SK-N-SH (cell line): ENCODE measurements around the gene SERPINA3. TPM values are rescaled to one million over a fixed set of nuclear protein-coding genes. Genes with fewer than 3 reads are reported as not detected.

ENCODE experiments used
- CTCF ChIA-PET: fragments of 300-600, 350-600 bp; formaldehyde crosslinking; extraction: SDS; loops from one replicate; lab custom pipeline; 2021; lab: Yijun Ruan, JAX
- POLR2A ChIA-PET: fragments of 350-600 bp; sonication (Branson Sonifier 250); formaldehyde crosslinking; extraction: SDS; loops from one replicate; lab custom pipeline; 2020; ENCODE audit warnings: antibody characterized with exemption, inconsistent platforms; lab: Yijun Ruan, JAX
- DNase-seq: peaks from one replicate; pipeline ENCODE4 v3.0.0; 2012
- H2AFZ ChIP-seq: fragments of 200-600 bp; sonication (generic); 2 replicates; pipeline ENCODE4 v1.8.1; 2016; ENCODE audit warnings: antibody characterized with exemption, mild to moderate bottlenecking, low read depth
- H3F3A ChIP-seq: fragments of 200-600 bp; sonication (generic); replicated peaks from 2 replicates; pipeline ENCODE3; 2016; ENCODE audit warnings: antibody characterized with exemption, mild to moderate bottlenecking; ENCODE audit not compliant: insufficient read depth
- H3K27ac ChIP-seq, 2 experiments: fragments of 200-500 bp in 1 of 2; fragments of 200-600 bp in 1 of 2; sonication (Bioruptor generic) in 1 of 2; sonication (generic), shearing (Covaris generic) in 1 of 2; 2 replicates each; pipeline versions ENCODE4 v1.5.1 to v1.6.1; 2014 to 2016; ENCODE audit warnings: low read depth in 2 of 2, inconsistent platforms in 1 of 2, low read length in 1 of 2, mild to moderate bottlenecking in 1 of 2, mixed read lengths in 1 of 2
- H3K27me3 ChIP-seq: fragments of 200-600 bp; sonication (generic), shearing (Covaris generic); 2 replicates; pipeline ENCODE4 v1.6.1; 2016; ENCODE audit warnings: mixed run types; ENCODE audit not compliant: insufficient read depth
- H3K36me3 ChIP-seq, 2 experiments: fragments of 200-500 bp in 1 of 2; fragments of 200-600 bp in 1 of 2; sonication (Bioruptor generic) in 1 of 2; sonication (generic) in 1 of 2; replicated peaks in 1 of 2; 2 replicates each; pipeline versions ENCODE3 to v1.5.1; 2014 to 2016; ENCODE audit warnings: low read length in 1 of 2, mild to moderate bottlenecking in 1 of 2; ENCODE audit not compliant: insufficient read depth in 2 of 2, control insufficient read depth in 1 of 2
- H3K4me1 ChIP-seq, 2 experiments: fragments of 200-500 bp in 1 of 2; fragments of 200-600 bp in 1 of 2; sonication (Bioruptor generic) in 1 of 2; sonication (generic), shearing (Covaris generic) in 1 of 2; 2 replicates each; pipeline versions ENCODE4 v1.5.1 to v1.6.1; 2014 to 2016; ENCODE audit warnings: low read depth in 1 of 2, low read length in 1 of 2, mixed run types in 1 of 2; ENCODE audit not compliant: insufficient read depth in 2 of 2, control insufficient read depth in 1 of 2
- H3K4me2 ChIP-seq: fragments of 200-600 bp; sonication (generic), shearing (Covaris generic); 2 replicates; pipeline ENCODE4 v1.6.1; 2017; ENCODE audit warnings: mixed run types
- H3K4me3 ChIP-seq, 2 experiments: fragments of 200-500 bp in 1 of 2; fragments of 200-600 bp in 1 of 2; sonication (Bioruptor generic) in 1 of 2; sonication (generic), shearing (Covaris generic) in 1 of 2; 2 replicates each; pipeline versions ENCODE4 v1.5.1 to v1.8.1; 2014 to 2016; ENCODE audit warnings: low read depth in 2 of 2, inconsistent platforms in 1 of 2, low read length in 1 of 2, mild to moderate bottlenecking in 1 of 2, mixed read lengths in 1 of 2, moderate library complexity in 1 of 2
- H3K79me2 ChIP-seq: fragments of 200-600 bp; sonication (generic); 2 replicates; pipeline ENCODE4 v1.8.1; 2017; ENCODE audit warnings: mild to moderate bottlenecking; ENCODE audit not compliant: insufficient read depth
- H3K9ac ChIP-seq: fragments of 200-600 bp; sonication (generic); 2 replicates; pipeline ENCODE4 v1.6.1; 2017; ENCODE audit warnings: mixed run types
- H3K9me2 ChIP-seq: fragments of 200-600 bp; sonication (generic); 2 replicates; pipeline ENCODE4 v1.6.1; 2017; ENCODE audit warnings: mixed run types
- H3K9me3 ChIP-seq: fragments of 200-600 bp; sonication (generic); 2 replicates; pipeline ENCODE4 v1.6.1; 2017; ENCODE audit warnings: mixed run types, mild to moderate bottlenecking, moderate library complexity
- H4K20me1 ChIP-seq: fragments of 200-600 bp; sonication (generic); 2 replicates; pipeline ENCODE4 v1.6.1; 2017; ENCODE audit warnings: mild to moderate bottlenecking, mixed run types; ENCODE audit not compliant: insufficient read depth
- EP300 ChIP-seq, 2 experiments: IDR thresholded peaks; 2 replicates each; pipeline versions ENCODE4 v1.4.0 to v1.6.1; 2012; ENCODE audit warnings: borderline replicate concordance in 1 of 2, low read depth in 1 of 2, low read length in 1 of 2
- EZH2phosphoT487 ChIP-seq: fragments of 200-600 bp; sonication (generic); IDR thresholded peaks from 2 replicates; pipeline ENCODE4 v1.6.1; 2017; ENCODE audit warnings: low read depth, mixed run types, mild to moderate bottlenecking, antibody characterized with exemption, moderate library complexity, borderline replicate concordance
- FOXJ3 ChIP-seq: sonication (generic); formaldehyde crosslinking; IDR thresholded peaks from 2 replicates; pipeline ENCODE4 v1.5.1; 2020; ENCODE audit warnings: mild to moderate bottlenecking, missing genetic modification reagents
- MXI1 ChIP-seq: IDR thresholded peaks from 2 replicates; pipeline ENCODE4 v1.6.1; 2012; ENCODE audit warnings: mild to moderate bottlenecking, low read depth, low read length, improper control_type of control experiment
- RCOR1 ChIP-seq: fragments of 150-350 bp; IDR thresholded peaks from 2 replicates; pipeline ENCODE4 v1.6.1; 2017; ENCODE audit warnings: antibody characterized with exemption, low read length
- YY1 ChIP-seq: IDR thresholded peaks from 2 replicates; pipeline ENCODE4 v1.4.0; 2012; ENCODE audit warnings: low read depth, mild to moderate bottlenecking
- WGBS: methylation state at CpG from one replicate; pipeline ENCODE4 v1.1.6; 2017; ENCODE audit warnings: low lambda C conversion rate; 5-methylcytosine and 5-hydroxymethylcytosine counted together
- polyA plus RNA-seq, 3 experiments: library from polyadenylated mRNA; depleted of rRNA; stranded (reverse); fragments of >200 nt; gene quantifications; 2 replicates each; pipeline ENCODE4 v1.2.3, GENCODE V29; 2012
- TF ChIP-seq, protein P1 (sequence below): IDR thresholded peaks from 2 replicates; pipeline ENCODE4 v1.6.1; 2012; ENCODE audit warnings: mild to moderate bottlenecking, low read depth, low read length, moderate library complexity
- TF ChIP-seq, protein P2 (sequence below): IDR thresholded peaks from 2 replicates; pipeline ENCODE4 v1.4.0; 2012; ENCODE audit warnings: low read depth, borderline replicate concordance
- TF ChIP-seq, protein P3 (sequence below): fragments of 200-600 bp; sonication (generic); IDR thresholded peaks from 2 replicates; pipeline ENCODE4 v1.6.1; 2017; ENCODE audit warnings: antibody characterized with exemption, mild to moderate bottlenecking, moderate library complexity

SERPINA3 gene
- polyA plus RNA-seq, 1 of the 3 experiments (the other 2 are of a cell fraction), result 0.25 TPM

DNA sequence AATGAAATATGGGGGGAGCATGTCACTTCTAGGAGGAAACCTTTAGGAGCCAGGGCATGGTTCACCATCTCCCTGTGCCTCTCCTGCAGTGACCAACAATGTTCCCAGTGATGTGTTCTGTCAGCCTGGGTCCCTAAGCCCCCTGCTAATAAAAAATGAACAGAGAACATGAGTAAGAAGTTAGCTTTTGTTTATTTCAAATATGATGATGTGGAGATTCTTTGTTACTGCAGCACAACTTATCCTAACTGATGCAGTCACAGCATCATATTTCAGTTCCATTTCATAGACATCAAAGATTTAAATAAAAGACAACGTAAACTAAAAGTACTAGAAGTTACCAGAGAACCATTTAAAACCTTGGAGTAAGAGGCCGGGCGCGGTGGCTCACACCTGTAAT is 43.9 kb downstream of the SERPINA3 start (continued):
- TF ChIP-seq EZH2phosphoT487, result no peak

GRCh38 chr14:94659256-94659655 is 47.1 kb downstream of the SERPINA3 start:
- TF ChIP-seq RCOR1 (no peak), MXI1 (no peak), EP300 (IDR thresholded peaks at IDR 0.05; ENCODE audit: borderline replicate concordance in 1 of 2, low read depth in 1 of 2, low read length in 1 of 2) (no peak), YY1 (no peak)
- TF ChIP-seq, protein P1, sequence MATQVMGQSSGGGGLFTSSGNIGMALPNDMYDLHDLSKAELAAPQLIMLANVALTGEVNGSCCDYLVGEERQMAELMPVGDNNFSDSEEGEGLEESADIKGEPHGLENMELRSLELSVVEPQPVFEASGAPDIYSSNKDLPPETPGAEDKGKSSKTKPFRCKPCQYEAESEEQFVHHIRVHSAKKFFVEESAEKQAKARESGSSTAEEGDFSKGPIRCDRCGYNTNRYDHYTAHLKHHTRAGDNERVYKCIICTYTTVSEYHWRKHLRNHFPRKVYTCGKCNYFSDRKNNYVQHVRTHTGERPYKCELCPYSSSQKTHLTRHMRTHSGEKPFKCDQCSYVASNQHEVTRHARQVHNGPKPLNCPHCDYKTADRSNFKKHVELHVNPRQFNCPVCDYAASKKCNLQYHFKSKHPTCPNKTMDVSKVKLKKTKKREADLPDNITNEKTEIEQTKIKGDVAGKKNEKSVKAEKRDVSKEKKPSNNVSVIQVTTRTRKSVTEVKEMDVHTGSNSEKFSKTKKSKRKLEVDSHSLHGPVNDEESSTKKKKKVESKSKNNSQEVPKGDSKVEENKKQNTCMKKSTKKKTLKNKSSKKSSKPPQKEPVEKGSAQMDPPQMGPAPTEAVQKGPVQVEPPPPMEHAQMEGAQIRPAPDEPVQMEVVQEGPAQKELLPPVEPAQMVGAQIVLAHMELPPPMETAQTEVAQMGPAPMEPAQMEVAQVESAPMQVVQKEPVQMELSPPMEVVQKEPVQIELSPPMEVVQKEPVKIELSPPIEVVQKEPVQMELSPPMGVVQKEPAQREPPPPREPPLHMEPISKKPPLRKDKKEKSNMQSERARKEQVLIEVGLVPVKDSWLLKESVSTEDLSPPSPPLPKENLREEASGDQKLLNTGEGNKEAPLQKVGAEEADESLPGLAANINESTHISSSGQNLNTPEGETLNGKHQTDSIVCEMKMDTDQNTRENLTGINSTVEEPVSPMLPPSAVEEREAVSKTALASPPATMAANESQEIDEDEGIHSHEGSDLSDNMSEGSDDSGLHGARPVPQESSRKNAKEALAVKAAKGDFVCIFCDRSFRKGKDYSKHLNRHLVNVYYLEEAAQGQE, result no peak
- no peak overlapping the region for H3K9ac ChIP-seq
- CTCF ChIA-PET, result no interaction called here

GRCh38 chr14:94659901-94660300 is 47.7 kb downstream of the SERPINA3 start:
- H3K4me3 ChIP-seq, result no peak overlapping the region
- no peaks in the 10 kb centered on the region for H3K4me1 ChIP-seq
- ChIA-PET CTCF (interaction anchor here (1.8 kb wide), 1 partner anchor 29 kb away, joined by 3 read pairs; no protein-coding TSS in a partner anchor), POLR2A (no interaction called here)
- 44% methylated on average over 2 of the region's 2 CpGs for WGBS
- no peaks in the 10 kb centered on the region for H3K27me3 ChIP-seq
- H3K9me3 ChIP-seq, result no peaks in the 10 kb centered on the region
- H3K27ac ChIP-seq, result no peak overlapping the region
- H3K4me2 ChIP-seq, result no peak overlapping the region
- TF ChIP-seq FOXJ3 (CRISPR knock-in tag) (no peak), YY1 (no peak), MXI1 (no peak), EP300 (IDR thresholded peaks at IDR 0.05; ENCODE audit: borderline replicate concordance in 1 of 2, low read depth in 1 of 2, low read length in 1 of 2) (no peak)
- TF ChIP-seq, protein P2, sequence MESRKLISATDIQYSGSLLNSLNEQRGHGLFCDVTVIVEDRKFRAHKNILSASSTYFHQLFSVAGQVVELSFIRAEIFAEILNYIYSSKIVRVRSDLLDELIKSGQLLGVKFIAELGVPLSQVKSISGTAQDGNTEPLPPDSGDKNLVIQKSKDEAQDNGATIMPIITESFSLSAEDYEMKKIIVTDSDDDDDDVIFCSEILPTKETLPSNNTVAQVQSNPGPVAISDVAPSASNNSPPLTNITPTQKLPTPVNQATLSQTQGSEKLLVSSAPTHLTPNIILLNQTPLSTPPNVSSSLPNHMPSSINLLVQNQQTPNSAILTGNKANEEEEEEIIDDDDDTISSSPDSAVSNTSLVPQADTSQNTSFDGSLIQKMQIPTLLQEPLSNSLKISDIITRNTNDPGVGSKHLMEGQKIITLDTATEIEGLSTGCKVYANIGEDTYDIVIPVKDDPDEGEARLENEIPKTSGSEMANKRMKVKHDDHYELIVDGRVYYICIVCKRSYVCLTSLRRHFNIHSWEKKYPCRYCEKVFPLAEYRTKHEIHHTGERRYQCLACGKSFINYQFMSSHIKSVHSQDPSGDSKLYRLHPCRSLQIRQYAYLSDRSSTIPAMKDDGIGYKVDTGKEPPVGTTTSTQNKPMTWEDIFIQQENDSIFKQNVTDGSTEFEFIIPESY, result no peak
- TF ChIP-seq, protein P3, sequence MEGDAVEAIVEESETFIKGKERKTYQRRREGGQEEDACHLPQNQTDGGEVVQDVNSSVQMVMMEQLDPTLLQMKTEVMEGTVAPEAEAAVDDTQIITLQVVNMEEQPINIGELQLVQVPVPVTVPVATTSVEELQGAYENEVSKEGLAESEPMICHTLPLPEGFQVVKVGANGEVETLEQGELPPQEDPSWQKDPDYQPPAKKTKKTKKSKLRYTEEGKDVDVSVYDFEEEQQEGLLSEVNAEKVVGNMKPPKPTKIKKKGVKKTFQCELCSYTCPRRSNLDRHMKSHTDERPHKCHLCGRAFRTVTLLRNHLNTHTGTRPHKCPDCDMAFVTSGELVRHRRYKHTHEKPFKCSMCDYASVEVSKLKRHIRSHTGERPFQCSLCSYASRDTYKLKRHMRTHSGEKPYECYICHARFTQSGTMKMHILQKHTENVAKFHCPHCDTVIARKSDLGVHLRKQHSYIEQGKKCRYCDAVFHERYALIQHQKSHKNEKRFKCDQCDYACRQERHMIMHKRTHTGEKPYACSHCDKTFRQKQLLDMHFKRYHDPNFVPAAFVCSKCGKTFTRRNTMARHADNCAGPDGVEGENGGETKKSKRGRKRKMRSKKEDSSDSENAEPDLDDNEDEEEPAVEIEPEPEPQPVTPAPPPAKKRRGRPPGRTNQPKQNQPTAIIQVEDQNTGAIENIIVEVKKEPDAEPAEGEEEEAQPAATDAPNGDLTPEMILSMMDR, result no peak
- no peaks in the 10 kb centered on the region for H3K36me3 ChIP-seq
- no peak overlapping the region for H3K9ac ChIP-seq
- no peak overlapping the region for H2AFZ ChIP-seq
- DNase-seq, result no peak
- H3K9me2 ChIP-seq, result no peaks in the 10 kb centered on the region
- H4K20me1 ChIP-seq, result no peaks in the 10 kb centered on the region
- peaks cover 5% of the 10 kb centered on the region for H3F3A ChIP-seq
- H3K79me2 ChIP-seq, result no peaks in the 10 kb centered on the region

More at GRCh38 chr14:94659256-94659655, 47.1 kb downstream of the SERPINA3 start:
- no peak overlapping the region for H3K4me3 ChIP-seq
- H3K4me2 ChIP-seq, result no peak overlapping the region
- no peaks in the 10 kb centered on the region for H3K27me3 ChIP-seq
- H3K27ac ChIP-seq, result no peak overlapping the region
- no peaks in the 10 kb centered on the region for H3K9me3 ChIP-seq
- no peak for DNase-seq
- POLR2A ChIA-PET, result no interaction called here
- no peaks in the 10 kb centered on the region for H3F3A ChIP-seq
- H2AFZ ChIP-seq, result no peak overlapping the region
- no peaks in the 10 kb centered on the region for H3K36me3 ChIP-seq
- no peaks in the 10 kb centered on the region for H3K79me2 ChIP-seq
- 20% methylated on average over 1 of the region's 1 CpG for WGBS
- no peaks in the 10 kb centered on the region for H4K20me1 ChIP-seq
- no peaks in the 10 kb centered on the region for H3K9me2 ChIP-seq
- H3K4me1 ChIP-seq, result no peaks in the 10 kb centered on the region
